Tibial nerve (tissue), 4 donors: ENCODE measurements around the gene JMJD1C. TPM values are rescaled to one million over a fixed set of nuclear protein-coding genes. Genes with fewer than 3 reads are reported as not detected.

Experiments used
- DNase-seq, 2 donors: peaks; one replicate each; pipeline ENCODE4 v3.0.0-alpha.2; 2019; ENCODE audit warnings: low spot score in 2 of 2
- H3K27ac ChIP-seq, 4 donors: fragments of 200-600 bp; sonication (generic) in 3 of 4; one replicate each; pipeline ENCODE4 v1.5.1; 2017 to 2019; ENCODE audit warnings: mild to moderate bottlenecking in 1 of 4
- H3K27me3 ChIP-seq, 2 donors: fragments of 200-600 bp; sonication (generic) in 1 of 2; one replicate each; pipeline versions ENCODE4 v1.5.1 to v1.6.0; 2017 to 2019
- H3K36me3 ChIP-seq, 3 donors: fragments of 200-600 bp; sonication (generic); one replicate each; pipeline ENCODE4 v1.5.1; 2018 to 2019
- H3K4me1 ChIP-seq, 4 donors: fragments of 200-600 bp; sonication (generic) in 3 of 4; one replicate each; pipeline ENCODE4 v1.5.1; 2017 to 2019
- H3K4me3 ChIP-seq, 4 donors: fragments of 200-600 bp; sonication (generic) in 3 of 4; one replicate each; pipeline ENCODE4 v1.5.1; 2017 to 2019; ENCODE audit warnings: mild to moderate bottlenecking in 1 of 4, moderate library complexity in 1 of 4
- H3K9me3 ChIP-seq, 4 donors: fragments of 200-600 bp; sonication (generic) in 3 of 4; one replicate each; pipeline ENCODE4 v1.5.1; 2017 to 2019
- EP300 ChIP-seq, 2 donors: sonication (generic); formaldehyde crosslinking; IDR thresholded peaks; one replicate each; pipeline ENCODE4 v1.6.1; 2017; ENCODE audit warnings: antibody characterized with exemption in 2 of 2, mild to moderate bottlenecking in 1 of 2
- POLR2A ChIP-seq, 2 donors: fragments of 450-650 bp; IDR thresholded peaks; one replicate each; pipeline ENCODE4 v1.6.1; 2017; ENCODE audit warnings: antibody characterized with exemption in 2 of 2, mild to moderate bottlenecking in 2 of 2, moderate library complexity in 2 of 2
- WGBS, 2 donors: methylation state at CpG; one replicate each; pipeline ENCODE4 v1.1.5; 2018; 5-methylcytosine and 5-hydroxymethylcytosine counted together
- total RNA-seq, 4 donors: library from RNA; depleted of rRNA; stranded (reverse); fragments of >200 nt; gene quantifications; one replicate each; pipeline ENCODE4 v1.1.0, GENCODE V29; 2016
- TF ChIP-seq, protein P1 (sequence below), 5 experiments: fragments of 200-600 bp in 3 of 5; fragments of 450-650 bp in 2 of 5; sonication (generic) in 3 of 5; IDR thresholded peaks; one replicate each; pipeline ENCODE4 v1.5.1; 2016 to 2019; ENCODE audit warnings: antibody characterized with exemption in 5 of 5, mild to moderate bottlenecking in 3 of 5, moderate library complexity in 2 of 5

JMJD1C gene
- total RNA-seq, 4 donors from 2014 or later = 100 to 156 (median 131) TPM

DNA sequence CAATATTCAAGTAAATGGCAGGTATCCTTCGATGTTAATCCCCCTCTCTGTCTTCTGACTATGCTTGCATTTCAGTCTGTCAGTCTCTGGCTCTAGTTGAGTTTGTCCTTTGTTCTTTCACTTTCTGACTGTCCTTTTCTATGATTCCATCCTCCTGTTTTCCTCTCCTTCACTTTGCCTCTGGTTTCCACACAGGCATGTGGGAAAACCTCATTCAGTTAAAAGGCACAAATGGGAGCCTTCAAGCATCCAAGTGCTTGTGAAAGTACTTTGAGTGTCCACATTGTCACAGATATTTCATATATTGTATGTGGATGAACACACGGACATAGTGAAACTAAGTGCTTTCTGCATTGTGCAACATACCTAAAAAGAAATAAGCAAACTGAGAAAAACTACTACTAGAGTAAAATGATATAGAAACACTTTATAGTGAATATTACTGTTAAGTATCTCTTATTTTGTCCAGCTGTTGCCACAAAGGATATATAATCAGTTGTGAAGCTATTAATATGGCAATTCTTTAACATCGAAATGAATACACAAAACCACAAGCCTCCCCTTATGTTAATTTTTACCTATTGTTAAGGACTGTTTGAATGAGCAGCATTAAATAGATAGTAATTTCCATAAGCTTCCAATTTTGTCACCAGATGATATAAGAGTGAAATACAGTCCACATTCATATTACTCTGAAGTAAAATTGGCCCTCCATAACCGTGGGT, 260.9 kb downstream of the JMJD1C start:
- WGBS, 2 donors = 77 to 80% methylated on average over 4 of the region's 4 CpGs
- Histone ChIP-seq H3K27me3 (no peaks in the 10 kb centered on the region), H3K36me3 (peaks cover 0 to 6% (median 0%) of the 10 kb centered on the region in 3 donors), H3K4me3 (no peak overlapping the region), H3K9me3 (no peaks in the 10 kb centered on the region), H3K4me1 (peaks cover 0 to 80% (median 34%) of the 10 kb centered on the region in 4 donors), H3K27ac (peak overlapping the region in 2 of 4 donors; percentile 62 to 84)
- TF ChIP-seq EP300 (IDR thresholded peaks at IDR 0.05) (no peak), POLR2A (IDR thresholded peaks at IDR 0.05) (no peak)
- TF ChIP-seq, protein P1, sequence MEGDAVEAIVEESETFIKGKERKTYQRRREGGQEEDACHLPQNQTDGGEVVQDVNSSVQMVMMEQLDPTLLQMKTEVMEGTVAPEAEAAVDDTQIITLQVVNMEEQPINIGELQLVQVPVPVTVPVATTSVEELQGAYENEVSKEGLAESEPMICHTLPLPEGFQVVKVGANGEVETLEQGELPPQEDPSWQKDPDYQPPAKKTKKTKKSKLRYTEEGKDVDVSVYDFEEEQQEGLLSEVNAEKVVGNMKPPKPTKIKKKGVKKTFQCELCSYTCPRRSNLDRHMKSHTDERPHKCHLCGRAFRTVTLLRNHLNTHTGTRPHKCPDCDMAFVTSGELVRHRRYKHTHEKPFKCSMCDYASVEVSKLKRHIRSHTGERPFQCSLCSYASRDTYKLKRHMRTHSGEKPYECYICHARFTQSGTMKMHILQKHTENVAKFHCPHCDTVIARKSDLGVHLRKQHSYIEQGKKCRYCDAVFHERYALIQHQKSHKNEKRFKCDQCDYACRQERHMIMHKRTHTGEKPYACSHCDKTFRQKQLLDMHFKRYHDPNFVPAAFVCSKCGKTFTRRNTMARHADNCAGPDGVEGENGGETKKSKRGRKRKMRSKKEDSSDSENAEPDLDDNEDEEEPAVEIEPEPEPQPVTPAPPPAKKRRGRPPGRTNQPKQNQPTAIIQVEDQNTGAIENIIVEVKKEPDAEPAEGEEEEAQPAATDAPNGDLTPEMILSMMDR (IDR thresholded peaks at IDR 0.05) = no peak
- no peak for DNase-seq

DNA sequence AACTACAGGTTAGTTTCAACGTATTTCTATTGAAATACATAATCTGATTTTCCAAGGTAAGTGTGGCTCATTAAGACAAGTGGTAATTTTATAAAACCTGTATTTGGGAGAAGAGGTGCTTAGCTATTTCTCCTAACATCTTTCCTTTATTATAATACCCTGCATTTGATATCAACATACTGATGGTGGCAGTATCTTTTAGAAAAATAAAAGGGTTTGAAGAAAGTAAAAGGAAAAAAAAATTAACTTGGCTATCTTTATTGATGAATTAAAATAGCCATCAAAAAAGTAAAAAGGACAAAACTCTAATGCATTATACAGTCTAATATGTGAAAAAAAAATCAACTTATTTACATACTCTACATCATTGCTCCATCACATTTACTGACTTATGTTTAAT, 264.7 kb downstream of the JMJD1C start:
- no peaks in the 10 kb centered on the region for H3K27me3 ChIP-seq
- no peak overlapping the region for H3K4me3 ChIP-seq
- no peak overlapping the region for H3K27ac ChIP-seq
- H3K4me1 ChIP-seq = peaks cover 0 to 58% (median 12%) of the 10 kb centered on the region in 4 donors
- 0% methylated on average over 1 of the region's 1 CpG for WGBS, 2 donors
- no peaks in the 10 kb centered on the region for H3K9me3 ChIP-seq
- TF ChIP-seq, protein P1 (IDR thresholded peaks at IDR 0.05) = no peak
- TF ChIP-seq EP300 (IDR thresholded peaks at IDR 0.05) = no peak
- TF ChIP-seq POLR2A (IDR thresholded peaks at IDR 0.05) = no peak
- DNase-seq = no peak
- peaks cover 0 to 21% (median 0%) of the 10 kb centered on the region in 3 donors for H3K36me3 ChIP-seq

DNA sequence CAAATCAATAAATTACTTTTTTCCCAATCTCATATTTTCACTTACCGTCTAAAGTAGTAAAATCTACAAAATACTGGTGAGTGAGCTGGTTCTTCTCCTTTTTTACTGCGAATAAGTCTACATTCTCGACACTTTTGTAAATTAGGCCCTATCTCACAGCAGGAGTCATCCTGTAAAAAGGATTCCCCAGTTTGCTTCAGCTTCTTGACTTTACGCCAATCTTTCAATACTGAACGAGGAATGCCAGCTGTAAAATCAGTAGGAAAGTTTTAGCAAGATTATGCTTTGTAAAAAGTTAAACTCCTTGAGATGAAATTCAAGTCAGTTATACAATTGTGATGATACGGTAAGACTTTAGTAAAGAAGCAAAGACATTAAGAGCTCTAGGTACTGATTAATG, 265.3 kb downstream of the JMJD1C start:
- Histone ChIP-seq H3K9me3 (no peaks in the 10 kb centered on the region), H3K27me3 (no peaks in the 10 kb centered on the region), H3K36me3 (peaks cover 0 to 28% (median 0%) of the 10 kb centered on the region in 3 donors), H3K4me1 (peaks cover 0 to 51% (median 5%) of the 10 kb centered on the region in 4 donors), H3K27ac (no peak overlapping the region), H3K4me3 (no peak overlapping the region)
- TF ChIP-seq, protein P1 (IDR thresholded peaks at IDR 0.05) = no peak
- TF ChIP-seq POLR2A (IDR thresholded peaks at IDR 0.05) = no peak
- no peak for TF ChIP-seq EP300 (IDR thresholded peaks at IDR 0.05)
- 57 to 65% methylated on average over 6 of the region's 6 CpGs for WGBS, 2 donors
- no peak for DNase-seq

DNA sequence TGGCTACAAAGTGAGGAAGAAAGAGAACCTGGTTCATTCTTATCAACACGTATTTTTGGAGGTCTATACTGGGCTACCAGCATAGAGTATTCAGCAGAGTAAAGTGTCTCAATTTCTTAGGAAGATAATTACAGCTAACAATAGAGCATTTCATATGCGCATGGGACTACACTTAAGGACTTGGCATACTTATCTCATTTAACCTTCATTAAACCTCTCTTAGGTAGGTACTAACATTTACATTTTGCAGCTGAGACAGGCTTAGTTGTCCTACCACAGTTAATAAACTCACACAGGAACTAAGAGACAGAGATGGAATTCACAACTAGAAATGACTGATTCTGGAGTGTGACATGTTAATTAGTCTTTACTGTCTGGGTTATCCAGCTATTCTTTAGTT, 266.1 kb downstream of the JMJD1C start:
- 98% methylated on average over 2 of the region's 2 CpGs for WGBS, 2 donors

More for the DNA sequence above, 266.1 kb downstream of the JMJD1C start:
- Histone ChIP-seq H3K27me3 (no peaks in the 10 kb centered on the region), H3K9me3 (no peaks in the 10 kb centered on the region), H3K4me1 (peaks cover 0 to 44% (median 3%) of the 10 kb centered on the region in 4 donors), H3K27ac (no peak overlapping the region), H3K36me3 (peaks cover 0 to 35% (median 0%) of the 10 kb centered on the region in 3 donors), H3K4me3 (no peak overlapping the region)
- TF ChIP-seq POLR2A (IDR thresholded peaks at IDR 0.05) (no peak), EP300 (IDR thresholded peaks at IDR 0.05) (no peak)
- TF ChIP-seq, protein P1 (IDR thresholded peaks at IDR 0.05) = no peak
- DNase-seq = no peak
